Glutamatergic neuron (in vitro differentiated cells): ENCODE data around the gene OTOL1. TPM values are rescaled to one million over a fixed set of nuclear protein-coding genes. Genes with fewer than 3 reads are reported as not detected.

Experiments
- DNase-seq: peaks from one replicate; pipeline ENCODE4 v3.0.0; 2022
- H3K27ac Mint-ChIP-seq: one replicate; pipeline ENCODE4 v1.8.0; 2020; ENCODE audit warnings: mild to moderate bottlenecking, mixed read lengths, inconsistent platforms; ENCODE audit not compliant: unreplicated experiment
- H3K27me3 Mint-ChIP-seq: one replicate; pipeline ENCODE4 v1.8.0; 2020; ENCODE audit warnings: mild to moderate bottlenecking, moderate library complexity, mixed read lengths, inconsistent platforms; ENCODE audit not compliant: unreplicated experiment
- H3K36me3 Mint-ChIP-seq: one replicate; pipeline ENCODE4 v1.8.0; 2020; ENCODE audit warnings: mild to moderate bottlenecking, mixed read lengths, inconsistent platforms; ENCODE audit not compliant: unreplicated experiment
- H3K4me1 Mint-ChIP-seq: one replicate; pipeline ENCODE4 v1.8.0; 2020; ENCODE audit warnings: mild to moderate bottlenecking, low read depth, mixed read lengths, inconsistent platforms; ENCODE audit not compliant: unreplicated experiment
- H3K4me3 Mint-ChIP-seq: one replicate; pipeline ENCODE4 v1.8.0; 2020; ENCODE audit warnings: mild to moderate bottlenecking, mixed read lengths, inconsistent platforms; ENCODE audit not compliant: unreplicated experiment
- H3K9me3 Mint-ChIP-seq: one replicate; pipeline ENCODE4 v1.8.0; 2020; ENCODE audit warnings: mild to moderate bottlenecking, moderate library complexity, mixed read lengths, inconsistent platforms; ENCODE audit not compliant: unreplicated experiment
- total RNA-seq: library from RNA; stranded (reverse); fragmentation: NEBNext Ultra II Directional; extraction: Animal tissue kit (Norgen Biotek cat#: 25700); gene quantifications from one replicate; pipeline ENCODE4 v1.2.1, GENCODE V29; 2021; ENCODE audit not compliant: unreplicated experiment
- TF ChIP-seq, protein P1 (sequence below): fragments of 200-600 bp; sonication (generic); IDR thresholded peaks from one replicate; pipeline ENCODE4 v1.5.0; 2021; ENCODE audit not compliant: partially characterized antibody, unreplicated experiment

The OTOL1 gene
- total RNA-seq, 1 donor from 2014 or later, result not detected

- H3K9me3 Mint-ChIP-seq, result peaks cover 1% of the 10 kb centered on the region
- peaks cover 1% of the 10 kb centered on the region for H3K27me3 Mint-ChIP-seq
- no peak overlapping the region for H3K4me3 Mint-ChIP-seq
- no peak for DNase-seq
- H3K27ac Mint-ChIP-seq, result no peak overlapping the region
- H3K4me1 Mint-ChIP-seq, result no peaks in the 10 kb centered on the region
- H3K36me3 Mint-ChIP-seq, result no peaks in the 10 kb centered on the region
- TF ChIP-seq, protein P1, sequence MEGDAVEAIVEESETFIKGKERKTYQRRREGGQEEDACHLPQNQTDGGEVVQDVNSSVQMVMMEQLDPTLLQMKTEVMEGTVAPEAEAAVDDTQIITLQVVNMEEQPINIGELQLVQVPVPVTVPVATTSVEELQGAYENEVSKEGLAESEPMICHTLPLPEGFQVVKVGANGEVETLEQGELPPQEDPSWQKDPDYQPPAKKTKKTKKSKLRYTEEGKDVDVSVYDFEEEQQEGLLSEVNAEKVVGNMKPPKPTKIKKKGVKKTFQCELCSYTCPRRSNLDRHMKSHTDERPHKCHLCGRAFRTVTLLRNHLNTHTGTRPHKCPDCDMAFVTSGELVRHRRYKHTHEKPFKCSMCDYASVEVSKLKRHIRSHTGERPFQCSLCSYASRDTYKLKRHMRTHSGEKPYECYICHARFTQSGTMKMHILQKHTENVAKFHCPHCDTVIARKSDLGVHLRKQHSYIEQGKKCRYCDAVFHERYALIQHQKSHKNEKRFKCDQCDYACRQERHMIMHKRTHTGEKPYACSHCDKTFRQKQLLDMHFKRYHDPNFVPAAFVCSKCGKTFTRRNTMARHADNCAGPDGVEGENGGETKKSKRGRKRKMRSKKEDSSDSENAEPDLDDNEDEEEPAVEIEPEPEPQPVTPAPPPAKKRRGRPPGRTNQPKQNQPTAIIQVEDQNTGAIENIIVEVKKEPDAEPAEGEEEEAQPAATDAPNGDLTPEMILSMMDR, result no peak
Measured at GRCh38 chr3:161500068-161500796, 3.6 kb downstream of the OTOL1 start.

DNA sequence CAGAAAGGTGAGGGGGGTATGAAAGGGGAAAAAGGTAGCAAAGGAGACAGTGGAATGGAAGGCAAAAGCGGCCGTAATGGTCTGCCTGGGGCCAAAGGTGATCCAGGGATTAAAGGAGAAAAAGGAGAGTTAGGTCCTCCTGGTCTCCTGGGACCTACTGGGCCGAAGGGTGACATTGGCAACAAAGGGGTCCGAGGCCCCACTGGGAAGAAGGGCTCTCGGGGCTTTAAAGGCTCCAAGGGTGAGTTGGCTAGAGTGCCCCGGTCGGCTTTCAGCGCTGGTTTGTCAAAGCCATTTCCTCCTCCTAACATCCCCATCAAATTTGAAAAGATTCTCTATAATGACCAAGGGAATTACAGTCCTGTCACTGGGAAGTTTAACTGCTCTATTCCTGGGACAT lies 6.7 kb downstream of the OTOL1 start:
- no peak for DNase-seq
- peaks cover 1% of the 10 kb centered on the region for H3K27me3 Mint-ChIP-seq
- H3K4me3 Mint-ChIP-seq, result no peak overlapping the region
- no peak overlapping the region for H3K27ac Mint-ChIP-seq
- no peaks in the 10 kb centered on the region for H3K4me1 Mint-ChIP-seq
- H3K9me3 Mint-ChIP-seq, result no peaks in the 10 kb centered on the region
- no peaks in the 10 kb centered on the region for H3K36me3 Mint-ChIP-seq
- TF ChIP-seq, protein P1, result no peak

DNA sequence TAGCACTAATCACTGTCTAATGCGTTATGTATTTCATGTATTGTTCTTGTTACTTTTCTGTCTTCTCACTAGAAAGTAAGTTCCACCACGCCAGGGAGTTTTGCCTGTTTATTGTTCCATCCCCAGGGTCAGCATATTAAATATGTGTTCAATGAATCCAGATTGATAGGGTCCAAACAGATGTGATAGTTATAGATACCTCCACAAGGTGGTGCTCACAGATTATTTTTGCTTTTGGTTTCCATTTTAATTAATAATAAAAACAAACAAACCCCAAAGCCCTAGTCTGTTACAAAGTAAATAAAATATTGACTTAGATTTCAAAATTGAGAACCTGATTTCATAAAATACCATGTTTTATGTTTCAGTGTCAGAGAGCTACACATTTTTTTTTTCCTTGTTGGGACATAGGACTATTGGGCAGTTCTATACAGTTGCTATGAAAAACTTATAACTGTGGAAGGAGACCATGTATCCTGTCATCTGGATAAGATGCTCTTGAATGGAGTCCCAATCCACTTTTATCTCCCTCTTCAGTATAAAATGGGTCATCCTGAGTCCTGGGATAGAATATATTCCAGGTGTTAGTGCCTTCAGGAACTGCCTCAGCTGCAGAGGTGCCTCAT lies 12.4 kb downstream of the OTOL1 start:
- Mint-ChIP-seq H3K4me3 (no peak overlapping the region), H3K4me1 (no peaks in the 10 kb centered on the region), H3K27me3 (no peaks in the 10 kb centered on the region), H3K9me3 (no peaks in the 10 kb centered on the region), H3K27ac (no peak overlapping the region), H3K36me3 (no peaks in the 10 kb centered on the region)
- TF ChIP-seq, protein P1, result peak; percentile 46
- DNase-seq, result no peak

- H3K9me3 Mint-ChIP-seq, result no peaks in the 10 kb centered on the region
- DNase-seq, result peak; percentile 15
- H3K27me3 Mint-ChIP-seq, result peaks cover 2% of the 10 kb centered on the region
- TF ChIP-seq, protein P1, result no peak
- H3K36me3 Mint-ChIP-seq, result no peaks in the 10 kb centered on the region
- H3K4me1 Mint-ChIP-seq, result no peaks in the 10 kb centered on the region
- H3K4me3 Mint-ChIP-seq, result no peak overlapping the region
- no peak overlapping the region for H3K27ac Mint-ChIP-seq
Measured at GRCh38 chr3:161510510-161511260, 14.1 kb downstream of the OTOL1 start.
